ENCODE measurements around the gene TRIP6. TPM values are rescaled to one million over a fixed set of nuclear protein-coding genes. Genes with fewer than 3 reads are reported as not detected.
A peak's percentile ranks its signal among the peaks of the same experiment; 100 is the strongest.

TRIP6 gene
- total and polyA plus RNA-seq, 2 of the 8 experiments (the other 6 are each of a cell fraction or from before 2014, with no cell fraction given), result 88.4 to 103 TPM

GRCh38 chr7:100886142-100886935, 19.2 kb downstream of the TRIP6 start:
- 94% methylated on average over 26 of the region's 27 CpGs; no CpG with 5 or more reads in 1 of the 2 experiments for WGBS, 2 experiments (ENCODE audit: extremely low coverage in 1 of 2, insufficient coverage in 1 of 2, insufficient read length in 1 of 2, insufficient replicate concordance in 2 of 2, low coverage in 1 of 2, low lambda C conversion rate in 2 of 2, missing lambda C conversion rate in 1 of 2)
- peaks cover 0 to 38% of the 10 kb centered on the region in 2 experiments; a peak in 2 of 4 replicates for H3K79me2 ChIP-seq (ENCODE audit: control insufficient read depth in 1 of 2, insufficient read depth in 2 of 2, low read length in 2 of 2)

More at GRCh38 chr7:100886142-100886935, 19.2 kb downstream of the TRIP6 start:
- no peak overlapping the region for H3K4me3 ChIP-seq (ENCODE audit: extremely low read depth in 1 of 4, insufficient read depth in 2 of 4, low read depth in 3 of 4, low read length in 4 of 4)
- no peak overlapping the region for H2BK120ac ChIP-seq (replicated peaks; ENCODE audit: low read depth, low read length)
- H3K23ac ChIP-seq (ENCODE audit: insufficient read length), result no peak overlapping the region
- no peak overlapping the region for H3K27ac ChIP-seq (ENCODE audit: low read depth, low read length)
- POLR2A ChIA-PET (ENCODE audit: partially characterized antibody), result interaction anchor here (1.0 to 10.1 kb wide), 8 partner anchors 12 to 786 kb away, joined by 3 to 313 read pairs (median 4); partner anchors contain the start of genes SRRT and TRIP6
- H3K79me1 ChIP-seq (ENCODE audit: low read depth, low read length), result peaks cover 14% of the 10 kb centered on the region
- H2BK15ac ChIP-seq (ENCODE audit: low read length), result no peak overlapping the region
- no peak overlapping the region for H3K4ac ChIP-seq (replicated peaks; ENCODE audit: insufficient read length, low read depth, low read length)
- H3K18ac ChIP-seq (ENCODE audit: extremely low read depth, low read length), result no peak overlapping the region
- no peak overlapping the region for H2AK5ac ChIP-seq (ENCODE audit: low read depth, low read length)
- H3K56ac ChIP-seq (replicated peaks; ENCODE audit: insufficient read length, low read depth, low read length), result no peak overlapping the region
- H3K9me3 ChIP-seq (ENCODE audit: insufficient read depth in 2 of 2, low read depth in 1 of 2, low read length in 1 of 2), result no peaks in the 10 kb centered on the region; a peak in 1 of 4 replicates
- peaks cover 52 to 76% (median 64%) of the 10 kb centered on the region in 4 experiments for H3K36me3 ChIP-seq (ENCODE audit: control insufficient read depth in 2 of 4, insufficient read depth in 4 of 4, low read length in 3 of 4)
- H2BK5ac ChIP-seq (ENCODE audit: low read depth, low read length), result no peak overlapping the region
- peaks cover 0 to 18% (median 5%) of the 10 kb centered on the region in 4 experiments; a peak in 6 of 7 replicates for H3K4me1 ChIP-seq (replicated peaks in 1 of 4; ENCODE audit: control insufficient read depth in 3 of 4, insufficient read depth in 4 of 4, low read length in 3 of 4)
- peaks cover 20% of the 10 kb centered on the region; the same call in 1 of the 2 replicates for H3K23me2 ChIP-seq (ENCODE audit: low read depth, low read length)
- H2BK20ac ChIP-seq (ENCODE audit: low read length), result no peak overlapping the region
- no peak overlapping the region; a peak in 1 of 4 replicates for H3K4me2 ChIP-seq (ENCODE audit: insufficient read depth in 1 of 2, low read depth in 2 of 2, low read length in 2 of 2)
- CTCF ChIA-PET (ENCODE audit: partially characterized antibody), result interaction anchor here (0.6 to 3.4 kb wide), 9 partner anchors 11 to 350 kb away, joined by 3 to 14 read pairs (median 3); partner anchors contain the start of genes POP7 and SRRT
- 0 out of 2 replicates have a peak overlapping the region, but pooled peaks have one; percentile 17 for H2BK12ac ChIP-seq (ENCODE audit: low read depth, low read length)
- peak; percentile 42; the same call in 1 of the 2 replicates for TF ChIP-seq POLR2AphosphoS5 (IDR thresholded peaks at IDR 0.05; ENCODE audit: low read depth, low read length)
- no peak for TF ChIP-seq CHD1 (IDR thresholded peaks at IDR 0.05; ENCODE audit: low read depth, low read length)
- no peak overlapping the region for H3K14ac ChIP-seq (ENCODE audit: insufficient read length)
- FAIRE-seq (no peak), DNase-seq (ENCODE audit: low read depth in 1 of 2, low spot score in 2 of 2) (no peak)
- H2AFZ ChIP-seq (ENCODE audit: low read length), result no peak overlapping the region
- H4K5ac ChIP-seq (ENCODE audit: insufficient read length, low read depth, low read length), result no peak overlapping the region
- H4K91ac ChIP-seq (replicated peaks; ENCODE audit: insufficient read length, low read length), result no peak overlapping the region
- no peaks in the 10 kb centered on the region for H3K27me3 ChIP-seq (replicated peaks in 1 of 4; ENCODE audit: control insufficient read depth in 3 of 4, extremely low read depth in 1 of 4, insufficient read depth in 3 of 4, low read length in 3 of 4)
- no peak overlapping the region for H4K8ac ChIP-seq (ENCODE audit: extremely low read depth, insufficient read depth, low read length)
- no peak overlapping the region for H3K9ac ChIP-seq (replicated peaks in 1 of 4; ENCODE audit: extremely low read depth in 1 of 4, low read depth in 3 of 4, low read length in 3 of 4)
- peaks cover 16 to 22% of the 10 kb centered on the region in 2 experiments for H4K20me1 ChIP-seq (replicated peaks in 1 of 2; ENCODE audit: control insufficient read depth in 1 of 2, insufficient read depth in 2 of 2, low read length in 2 of 2)
